Gastrocnemius medialis (tissue), 4 donors: Measurements from ENCODE around the gene NPEPPS.
"Not testable (repeated sequence)": the region's sequence is repeated elsewhere in the genome, so short reads cannot be mapped to it uniquely, and the experiment has no call there.

Experiments
- CTCF ChIP-seq, 5 experiments: fragments of 450-650 bp in 3 of 5; fragments of 200-600 bp in 2 of 5; sonication (generic) in 2 of 5; IDR thresholded peaks in 4 of 5; conservative IDR thresholded peaks in 1 of 5; 1 replicate in 4 of 5; 2 replicates in 1 of 5; pipeline ENCODE4 v1.5.1; 2016 to 2019; ENCODE audit warnings: antibody characterized with exemption in 5 of 5, mild to moderate bottlenecking in 3 of 5, moderate library complexity in 3 of 5
- POLR2A ChIP-seq, 2 donors: fragments of 450-650 bp; IDR thresholded peaks; one replicate each; pipeline ENCODE4 v1.6.1; 2017; ENCODE audit warnings: antibody characterized with exemption in 2 of 2, mild to moderate bottlenecking in 2 of 2, moderate library complexity in 2 of 2

GRCh38 chr17:47531233-47531820, 419 bp downstream of the NPEPPS start:
- TF ChIP-seq POLR2A (IDR thresholded peaks at IDR 0.05); CTCF (IDR thresholded peaks at IDR 0.05 in 4 of 5, conservative IDR thresholded peaks at IDR 0.05 in 1 of 5): not testable (repeated sequence)
